GOT3 (cell line): ENCODE results near the gene TALDO1.
A peak's percentile ranks its signal among the peaks of the same experiment; 100 is the strongest.

Source experiments
- DNase-seq: peaks from one replicate; lab custom pipeline; 2025; ENCODE audit warnings: mixed read lengths; lab: John Stamatoyannopoulos, UW

The TALDO1 gene

GRCh38 chr11:747158-748006 lies at the start of gene TALDO1:
TSS of gene TALDO1 (plus strand) at chr11:747464. CDS start at chr11:747482, 18 bp downstream.
- DNase-seq, result peak; percentile 37

GRCh38 chr11:697811-698311 lies 49.4 kb upstream of the TALDO1 start:
- no peak for DNase-seq

GRCh38 chr11:698493-699115 lies 48.7 kb upstream of the TALDO1 start:
- DNase-seq, result no peak

- DNase-seq, result no peak
These were observed 48.2 kb upstream of the TALDO1 start for GRCh38 chr11:699116-699508.

GRCh38 chr11:699753-700152 lies 47.5 kb upstream of the TALDO1 start:
- no peak for DNase-seq

GRCh38 chr11:701741-702461 lies 45.4 kb upstream of the TALDO1 start:
- DNase-seq, result no peak

GRCh38 chr11:702462-703461 lies 44.5 kb upstream of the TALDO1 start:
- DNase-seq, result no peak

- no peak for DNase-seq
These were observed 43.8 kb upstream of the TALDO1 start for GRCh38 chr11:703506-703905.

GRCh38 chr11:704228-704674 lies 43.0 kb upstream of the TALDO1 start:
- no peak for DNase-seq

- DNase-seq, result no peak
These were observed 42.3 kb upstream of the TALDO1 start for GRCh38 chr11:704781-705645.

- no peak for DNase-seq
These were observed 41.4 kb upstream of the TALDO1 start, which contains the start of gene EPS8L2 for GRCh38 chr11:705646-706438. TSS of gene EPS8L2 (plus strand) at chr11:706231. CDS start at chr11:709408, 3,177 bp downstream.

- DNase-seq, result no peak
These were observed 40.8 kb upstream of the TALDO1 start for GRCh38 chr11:706439-706956.

GRCh38 chr11:706957-707816 lies 40.1 kb upstream of the TALDO1 start:
- DNase-seq, result no peak

- no peak for DNase-seq
These were observed 39.3 kb upstream of the TALDO1 start for GRCh38 chr11:707817-708420.

- no peak for DNase-seq
These were observed 38.8 kb upstream of the TALDO1 start for GRCh38 chr11:708511-708910.

- no peak for DNase-seq
These were observed 37.9 kb upstream of the TALDO1 start for GRCh38 chr11:709109-709997.

- DNase-seq, result no peak
These were observed 32.8 kb upstream of the TALDO1 start for GRCh38 chr11:714436-714835.
